ENCODE data around the gene EYS.

EYS gene

GRCh38 chr6:64696053-64696452, 1011.0 kb downstream of the EYS start:
- FAIRE-seq, result peak; percentile 74

GRCh38 chr6:64694356-64694755, 1012.7 kb downstream of the EYS start:
- no peak for FAIRE-seq

- FAIRE-seq, result peak; percentile 62
Observed at GRCh38 chr6:64691064-64691463, 1016.0 kb downstream of the EYS start.

- no peak for FAIRE-seq
Observed at GRCh38 chr6:64685401-64685800, 1021.6 kb downstream of the EYS start.

GRCh38 chr6:64683682-64684081, 1023.3 kb downstream of the EYS start:
- FAIRE-seq, result no peak

GRCh38 chr6:64681416-64682160, 1025.4 kb downstream of the EYS start:
- no peak for FAIRE-seq

- no peak for FAIRE-seq
Observed at GRCh38 chr6:64680446-64680845, 1026.6 kb downstream of the EYS start.

GRCh38 chr6:64679416-64679815, 1027.6 kb downstream of the EYS start:
- no peak for FAIRE-seq

GRCh38 chr6:64672651-64673050, 1034.4 kb downstream of the EYS start:
- FAIRE-seq, result no peak

- FAIRE-seq, result no peak
Observed at GRCh38 chr6:64672131-64672530, 1034.9 kb downstream of the EYS start.

- FAIRE-seq, result no peak
Observed at GRCh38 chr6:64665137-64665536, 1041.9 kb downstream of the EYS start.

GRCh38 chr6:64664480-64664879, 1042.5 kb downstream of the EYS start:
- FAIRE-seq, result no peak

- FAIRE-seq, result no peak
Observed at GRCh38 chr6:64644024-64644423, 1063.0 kb downstream of the EYS start.

- no peak for FAIRE-seq
Observed at GRCh38 chr6:64630901-64631300, 1076.1 kb downstream of the EYS start.

- no peak for FAIRE-seq
Observed at GRCh38 chr6:64622944-64623343, 1084.1 kb downstream of the EYS start.

GRCh38 chr6:64602993-64603392, 1104.0 kb downstream of the EYS start:
- FAIRE-seq, result no peak

GRCh38 chr6:64591676-64592036, 1115.4 kb downstream of the EYS start:
- no peak for FAIRE-seq

- no peak for FAIRE-seq
Observed at GRCh38 chr6:64590965-64591675, 1115.9 kb downstream of the EYS start.

GRCh38 chr6:64589961-64590360, 1117.1 kb downstream of the EYS start:
- FAIRE-seq, result no peak

- FAIRE-seq, result no peak
Observed at GRCh38 chr6:64580346-64580745, 1126.7 kb downstream of the EYS start.

- no peak for FAIRE-seq
Observed at GRCh38 chr6:64553249-64553786, 1153.7 kb downstream of the EYS start.

GRCh38 chr6:64547594-64548268, 1159.3 kb downstream of the EYS start:
- FAIRE-seq, result no peak

GRCh38 chr6:64539917-64540316, 1167.1 kb downstream of the EYS start:
- FAIRE-seq, result no peak

- FAIRE-seq, result no peak
Observed at GRCh38 chr6:64538722-64539121, 1168.3 kb downstream of the EYS start.

Data from A204.1 (cell line).